ACHN (cell line): ENCODE measurements around the gene HTD2.
"Not testable (repeated sequence)": the region's sequence is repeated elsewhere in the genome, so short reads cannot be mapped to it uniquely, and the experiment has no call there.

ENCODE experiments used
- DNase-seq: peaks from one replicate; pipeline ENCODE4 v3.0.0-alpha.2; 2015
- in situ Hi-C: cut with HindIII; loops from 2 replicates; pipeline ENCODE4 v1.10.0; 2017; ENCODE audit warnings: low sequenced_read_pairs, low pct_ligation_motif_present, low pct_unique_long_range_greater_than_20kb

The HTD2 gene

GRCh38 chr3:58288964-58289613, 17.2 kb upstream of the HTD2 start:
- in situ Hi-C loops, DNase-seq: not testable (repeated sequence)

- DNase-seq, in situ Hi-C loops: not testable (repeated sequence)
Measured at GRCh38 chr3:58290446-58290845, 15.9 kb upstream of the HTD2 start.

GRCh38 chr3:58291671-58292338, 14.5 kb upstream of the HTD2 start:
- DNase-seq = no peak
- in situ Hi-C loops = no loop called here

- in situ Hi-C loops = no loop called here
- no peak for DNase-seq
Measured at GRCh38 chr3:58292866-58293265, 13.5 kb upstream of the HTD2 start.

- in situ Hi-C loops = no loop called here
- no peak for DNase-seq
Measured at GRCh38 chr3:58293516-58293915, 12.8 kb upstream of the HTD2 start.

GRCh38 chr3:58296269-58296668, 10.1 kb upstream of the HTD2 start:
- in situ Hi-C loops = no loop called here
- no peak for DNase-seq

- no peak for DNase-seq
- in situ Hi-C loops = no loop called here
Measured at GRCh38 chr3:58296843-58297242, 9.5 kb upstream of the HTD2 start.

- in situ Hi-C loops = no loop called here
- DNase-seq = no peak
Measured at GRCh38 chr3:58298190-58298589, 8.1 kb upstream of the HTD2 start.

GRCh38 chr3:58299075-58299474, 7.2 kb upstream of the HTD2 start:
- no peak for DNase-seq
- in situ Hi-C loops = no loop called here

- DNase-seq = peak; percentile 39
- in situ Hi-C loops = no loop called here
Measured at GRCh38 chr3:58299839-58300516, 6.3 kb upstream of the HTD2 start.

GRCh38 chr3:58307639-58308215, 1.4 kb downstream of the HTD2 start:
- in situ Hi-C loops = no loop called here
- DNase-seq = peak; percentile 65

GRCh38 chr3:58308728-58309127, 2.4 kb downstream of the HTD2 start:
- no peak for DNase-seq
- in situ Hi-C loops = no loop called here

GRCh38 chr3:58317811-58318210, 11.5 kb downstream of the HTD2 start:
- in situ Hi-C loops = no loop called here
- no peak for DNase-seq

GRCh38 chr3:58321791-58322190, 15.5 kb downstream of the HTD2 start:
- no peak for DNase-seq
- in situ Hi-C loops = no loop called here

GRCh38 chr3:58322793-58323192, 16.5 kb downstream of the HTD2 start:
- in situ Hi-C loops = no loop called here
- DNase-seq = no peak

- no peak for DNase-seq
- in situ Hi-C loops = no loop called here
Measured at GRCh38 chr3:58323529-58324390, 17.4 kb downstream of the HTD2 start.

GRCh38 chr3:58324391-58325390, 18.4 kb downstream of the HTD2 start:
- no peak for DNase-seq
- in situ Hi-C loops = no loop called here
